SK-MEL-5 (cell line): ENCODE measurements around the gene ZNFX1. TPM values are rescaled to one million over a fixed set of nuclear protein-coding genes. Genes with fewer than 3 reads are reported as not detected.
A peak's percentile ranks its signal among the peaks of the same experiment; 100 is the strongest.

Experiments
- DNase-seq: peaks from one replicate; pipeline ENCODE4 v3.0.0-alpha.2; 2016; ENCODE audit warnings: low read depth, low spot score
- in situ Hi-C: cut with HindIII; loops from 2 replicates; pipeline ENCODE4 v1.10.0; 2016; ENCODE audit warnings: low sequenced_read_pairs, high pct_unique_total_duplicates, low pct_unique_long_range_greater_than_20kb
- total RNA-seq: library from RNA; depleted of rRNA; stranded (reverse); fragments of >200 nt; shearing (Covaris generic); gene quantifications from 2 replicates; pipeline ENCODE4 v1.2.3, GENCODE V29; 2014

The ZNFX1 gene
- total RNA-seq, 1 experiment from 2014 or later, result 20.3 TPM

- in situ Hi-C loops, result no loop called here
- peak; percentile 8 for DNase-seq
Measured at GRCh38 chr20:49283176-49283702, 5.4 kb upstream of the ZNFX1 start.

- in situ Hi-C loops, result no loop called here
Measured at GRCh38 chr20:49282584-49283171, 4.8 kb upstream of the ZNFX1 start.

GRCh38 chr20:49281913-49282467 lies 4.1 kb upstream of the ZNFX1 start:
- DNase-seq, result no peak
- in situ Hi-C loops, result no loop called here

More at GRCh38 chr20:49282584-49283171, 4.8 kb upstream of the ZNFX1 start:
- DNase-seq, result peak; percentile 16

- peak; percentile 74 for DNase-seq
- in situ Hi-C loops, result no loop called here
Measured at GRCh38 chr20:49281059-49281912, 3.4 kb upstream of the ZNFX1 start.

- DNase-seq, result no peak
- in situ Hi-C loops, result no loop called here
Measured at GRCh38 chr20:49280463-49281058, 2.7 kb upstream of the ZNFX1 start.

GRCh38 chr20:49279677-49280462 lies 2.0 kb upstream of the ZNFX1 start:
- peak; percentile 29 for DNase-seq
- in situ Hi-C loops, result no loop called here

GRCh38 chr20:49278818-49279676 lies 1.2 kb upstream of the ZNFX1 start:
- in situ Hi-C loops, result no loop called here
- peak; percentile 53 for DNase-seq

GRCh38 chr20:49277786-49278035 lies 146 bp downstream of the ZNFX1 start:
- in situ Hi-C loops, result no loop called here
- DNase-seq, result no peak

- in situ Hi-C loops, result no loop called here
- DNase-seq, result peak; percentile 36
Measured at GRCh38 chr20:49276961-49277785, 684 bp downstream of the ZNFX1 start.

- DNase-seq, result peak; percentile 17
- in situ Hi-C loops, result no loop called here
Measured at GRCh38 chr20:49276161-49276960, 1.5 kb downstream of the ZNFX1 start.

GRCh38 chr20:49275636-49276035 lies 2.2 kb downstream of the ZNFX1 start:
- no peak for DNase-seq
- in situ Hi-C loops, result no loop called here

GRCh38 chr20:49275216-49275615 lies 2.6 kb downstream of the ZNFX1 start:
- DNase-seq, result no peak
- in situ Hi-C loops, result no loop called here

- in situ Hi-C loops, result no loop called here
- DNase-seq, result no peak
Measured at GRCh38 chr20:49273696-49274277, 4.1 kb downstream of the ZNFX1 start.

GRCh38 chr20:49272654-49273053 lies 5.2 kb downstream of the ZNFX1 start:
- no peak for DNase-seq
- in situ Hi-C loops, result no loop called here

GRCh38 chr20:49270736-49271135 lies 7.1 kb downstream of the ZNFX1 start:
- in situ Hi-C loops, result no loop called here
- no peak for DNase-seq
